ENCODE measurements around the gene KRTAP12-1. TPM values are rescaled to one million over a fixed set of nuclear protein-coding genes. Genes with fewer than 3 reads are reported as not detected.
A peak's percentile ranks its signal among the peaks of the same experiment; 100 is the strongest.

KRTAP12-1 gene
- total and polyA plus RNA-seq, 2 donors (not counting 1 experiment from before 2014, with no cell fraction given) = not detected

DNA sequence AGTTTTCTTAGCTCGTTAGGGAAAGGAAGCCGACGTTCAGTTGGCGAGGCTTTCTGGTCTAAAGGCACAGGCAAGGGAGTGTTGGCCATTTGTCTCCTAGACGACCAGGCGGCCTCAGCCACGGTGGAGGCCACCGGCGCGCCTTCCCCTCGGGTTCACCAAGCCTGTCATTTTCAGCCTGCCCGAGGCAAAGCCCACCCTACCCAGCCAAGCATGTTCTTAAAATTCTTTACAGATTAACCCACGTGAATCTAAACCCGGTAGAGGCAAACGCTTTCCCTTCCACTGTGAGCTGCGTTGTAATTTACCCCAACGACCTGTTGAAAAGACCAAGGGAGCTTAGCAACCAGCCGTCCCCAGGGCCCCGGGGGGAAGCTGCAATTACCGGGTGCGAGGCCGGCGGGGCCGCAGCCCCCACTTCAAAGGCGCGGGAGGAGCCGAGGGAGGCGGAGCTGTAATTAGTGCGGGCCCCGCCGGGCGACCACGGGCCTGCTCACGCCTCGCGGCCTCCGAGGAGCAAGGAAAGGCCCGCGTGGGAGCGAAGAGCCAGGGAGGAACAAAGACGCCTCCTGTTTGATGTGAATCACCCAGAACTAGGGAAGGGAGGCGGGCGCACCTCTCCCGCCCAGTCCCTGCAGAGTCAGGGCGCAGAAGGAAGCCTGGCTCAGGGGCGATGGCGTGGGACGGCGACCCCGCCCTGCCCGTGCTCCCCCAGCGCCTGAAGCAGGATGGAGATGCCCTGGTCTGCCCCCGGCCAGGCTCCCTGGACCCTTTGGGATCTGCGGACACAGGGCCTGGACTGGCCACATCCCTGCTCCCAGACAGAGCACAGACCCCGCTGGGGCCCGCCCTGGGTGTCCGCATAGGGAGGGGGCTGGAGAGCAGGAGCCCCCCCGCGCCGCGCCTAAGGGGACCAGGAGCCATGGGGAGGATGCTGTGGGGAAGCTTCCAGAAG lies 41.5 kb upstream of the KRTAP12-1 start:
- no peak for TF ChIP-seq EZH2 (IDR thresholded peaks at IDR 0.05; ENCODE audit: borderline replicate concordance, insufficient read depth, low read depth, low read length, poor library complexity, severe bottlenecking)
- TF ChIP-seq, protein P1, sequence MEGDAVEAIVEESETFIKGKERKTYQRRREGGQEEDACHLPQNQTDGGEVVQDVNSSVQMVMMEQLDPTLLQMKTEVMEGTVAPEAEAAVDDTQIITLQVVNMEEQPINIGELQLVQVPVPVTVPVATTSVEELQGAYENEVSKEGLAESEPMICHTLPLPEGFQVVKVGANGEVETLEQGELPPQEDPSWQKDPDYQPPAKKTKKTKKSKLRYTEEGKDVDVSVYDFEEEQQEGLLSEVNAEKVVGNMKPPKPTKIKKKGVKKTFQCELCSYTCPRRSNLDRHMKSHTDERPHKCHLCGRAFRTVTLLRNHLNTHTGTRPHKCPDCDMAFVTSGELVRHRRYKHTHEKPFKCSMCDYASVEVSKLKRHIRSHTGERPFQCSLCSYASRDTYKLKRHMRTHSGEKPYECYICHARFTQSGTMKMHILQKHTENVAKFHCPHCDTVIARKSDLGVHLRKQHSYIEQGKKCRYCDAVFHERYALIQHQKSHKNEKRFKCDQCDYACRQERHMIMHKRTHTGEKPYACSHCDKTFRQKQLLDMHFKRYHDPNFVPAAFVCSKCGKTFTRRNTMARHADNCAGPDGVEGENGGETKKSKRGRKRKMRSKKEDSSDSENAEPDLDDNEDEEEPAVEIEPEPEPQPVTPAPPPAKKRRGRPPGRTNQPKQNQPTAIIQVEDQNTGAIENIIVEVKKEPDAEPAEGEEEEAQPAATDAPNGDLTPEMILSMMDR (IDR thresholded peaks at IDR 0.05) = no peak
- Histone ChIP-seq H3K27ac (ENCODE audit: low read length in 2 of 2) (no peak overlapping the region), H3K4me3 (ENCODE audit: control extremely low read depth in 1 of 5, extremely low read depth in 1 of 5, insufficient read depth in 1 of 5, low read depth in 2 of 5, low read length in 4 of 5) (peak overlapping the region in 1 of 5 experiments; percentile 5), H3K9ac (ENCODE audit: low read length) (peak overlapping the region; percentile 23), H2AFZ (ENCODE audit: insufficient read depth, low read depth, low read length, poor library complexity, severe bottlenecking) (peak overlapping the region; percentile 16), H3K36me3 (replicated peaks in 1 of 2; ENCODE audit: control extremely low read depth in 1 of 2, control insufficient read depth in 1 of 2, extremely low read depth in 1 of 2, insufficient read depth in 2 of 2, low read length in 1 of 2) (no peaks in the 10 kb centered on the region), H3K4me1 (ENCODE audit: control insufficient read depth in 2 of 2, insufficient read depth in 2 of 2, low read length in 2 of 2) (peaks cover 11 to 12% of the 10 kb centered on the region in 2 donors), H4K20me1 (ENCODE audit: control insufficient read depth, insufficient read depth, low read length, poor library complexity, severe bottlenecking) (no peaks in the 10 kb centered on the region), H3K79me2 (ENCODE audit: control insufficient read depth, insufficient read depth, low read length) (no peaks in the 10 kb centered on the region), H3K4me2 (replicated peaks; ENCODE audit: low read depth, low read length, poor library complexity, severe bottlenecking) (peak overlapping the region; percentile 46), H3K9me3 (ENCODE audit: control extremely low read depth in 1 of 3, control insufficient read depth in 2 of 3, insufficient read depth in 1 of 3, low read length in 2 of 3) (peaks cover 0 to 12% (median 0%) of the 10 kb centered on the region in 3 donors), H3K27me3 (replicated peaks in 1 of 4; ENCODE audit: control extremely low read depth in 1 of 4, control insufficient read depth in 3 of 4, insufficient read depth in 4 of 4, low read length in 3 of 4) (peaks cover 0 to 37% (median 18%) of the 10 kb centered on the region in 4 experiments)
- ATAC-seq (ENCODE audit: low read depth) = no peak
- Mint-ChIP-seq H3K4me1 (peaks cover 6% of the 10 kb centered on the region), H3K27me3 (peaks cover 66% of the 10 kb centered on the region), H3K4me3 (no peak overlapping the region), H3K9me3 (ENCODE audit: insufficient read depth) (no peaks in the 10 kb centered on the region), H3K27ac (no peak overlapping the region)
- CTCF ChIA-PET = no interaction called here
- intact Hi-C loops (cut with micrococcal nuclease) = no loop called here
- no peak for DNase-seq
- WGBS (ENCODE audit: insufficient coverage) = 13% methylated on average over 61 of the region's 61 CpGs
- POLR2A ChIA-PET = no interaction called here

DNA sequence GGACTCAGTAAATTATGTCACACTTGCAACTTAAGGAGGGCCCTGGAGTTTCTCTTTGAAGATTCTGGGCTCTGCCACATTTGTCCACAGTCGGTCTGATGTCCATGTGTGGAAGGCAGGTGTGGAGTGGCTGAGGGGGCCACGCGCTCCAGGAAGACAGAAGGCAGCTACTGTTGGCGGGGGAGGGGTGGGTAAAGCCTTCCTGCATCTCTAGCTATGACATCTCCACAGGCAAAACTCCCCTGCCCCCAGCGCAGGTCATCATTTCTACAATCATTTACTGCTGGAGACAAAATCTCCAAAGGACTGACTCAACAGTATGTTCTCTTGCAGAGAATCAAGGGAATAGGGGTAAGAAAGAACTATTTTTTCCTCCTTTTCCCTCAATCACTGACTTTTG lies 40.8 kb upstream of the KRTAP12-1 start:
- Histone ChIP-seq H2AFZ (ENCODE audit: insufficient read depth, low read depth, low read length, poor library complexity, severe bottlenecking) (no peak overlapping the region), H4K20me1 (ENCODE audit: control insufficient read depth, insufficient read depth, low read length, poor library complexity, severe bottlenecking) (no peaks in the 10 kb centered on the region), H3K79me2 (ENCODE audit: control insufficient read depth, insufficient read depth, low read length) (no peaks in the 10 kb centered on the region), H3K36me3 (replicated peaks in 1 of 2; ENCODE audit: control extremely low read depth in 1 of 2, control insufficient read depth in 1 of 2, extremely low read depth in 1 of 2, insufficient read depth in 2 of 2, low read length in 1 of 2) (no peaks in the 10 kb centered on the region), H3K27ac (ENCODE audit: low read length in 2 of 2) (no peak overlapping the region), H3K4me3 (ENCODE audit: control extremely low read depth in 1 of 5, extremely low read depth in 1 of 5, insufficient read depth in 1 of 5, low read depth in 2 of 5, low read length in 4 of 5) (no peak overlapping the region), H3K9ac (ENCODE audit: low read length) (no peak overlapping the region), H3K27me3 (replicated peaks in 1 of 4; ENCODE audit: control extremely low read depth in 1 of 4, control insufficient read depth in 3 of 4, insufficient read depth in 4 of 4, low read length in 3 of 4) (peaks cover 0 to 41% (median 20%) of the 10 kb centered on the region in 4 experiments), H3K4me1 (ENCODE audit: control insufficient read depth in 2 of 2, insufficient read depth in 2 of 2, low read length in 2 of 2) (peaks cover 11 to 12% of the 10 kb centered on the region in 2 donors), H3K9me3 (ENCODE audit: control extremely low read depth in 1 of 3, control insufficient read depth in 2 of 3, insufficient read depth in 1 of 3, low read length in 2 of 3) (peaks cover 0 to 9% (median 0%) of the 10 kb centered on the region in 3 donors), H3K4me2 (replicated peaks; ENCODE audit: low read depth, low read length, poor library complexity, severe bottlenecking) (no peak overlapping the region)
- no peak overlapping the region for H3K4me3 Mint-ChIP-seq
- ChIA-PET CTCF (no interaction called here), POLR2A (no interaction called here)
- TF ChIP-seq EZH2 (IDR thresholded peaks at IDR 0.05; ENCODE audit: borderline replicate concordance, insufficient read depth, low read depth, low read length, poor library complexity, severe bottlenecking) = no peak
- TF ChIP-seq, protein P1 (IDR thresholded peaks at IDR 0.05) = no peak
- H3K27ac Mint-ChIP-seq = no peak overlapping the region
- ATAC-seq (ENCODE audit: low read depth) = no peak
- 29% methylated on average over 1 of the region's 5 CpGs for WGBS (ENCODE audit: insufficient coverage)
- no peaks in the 10 kb centered on the region for H3K9me3 Mint-ChIP-seq (ENCODE audit: insufficient read depth)
- DNase-seq = no peak
- peaks cover 71% of the 10 kb centered on the region for H3K27me3 Mint-ChIP-seq
- intact Hi-C loops (cut with micrococcal nuclease) = no loop called here
- peaks cover 6% of the 10 kb centered on the region for H3K4me1 Mint-ChIP-seq
